ENCODE measurements around the gene RASAL1.

Gene RASAL1, protein sequence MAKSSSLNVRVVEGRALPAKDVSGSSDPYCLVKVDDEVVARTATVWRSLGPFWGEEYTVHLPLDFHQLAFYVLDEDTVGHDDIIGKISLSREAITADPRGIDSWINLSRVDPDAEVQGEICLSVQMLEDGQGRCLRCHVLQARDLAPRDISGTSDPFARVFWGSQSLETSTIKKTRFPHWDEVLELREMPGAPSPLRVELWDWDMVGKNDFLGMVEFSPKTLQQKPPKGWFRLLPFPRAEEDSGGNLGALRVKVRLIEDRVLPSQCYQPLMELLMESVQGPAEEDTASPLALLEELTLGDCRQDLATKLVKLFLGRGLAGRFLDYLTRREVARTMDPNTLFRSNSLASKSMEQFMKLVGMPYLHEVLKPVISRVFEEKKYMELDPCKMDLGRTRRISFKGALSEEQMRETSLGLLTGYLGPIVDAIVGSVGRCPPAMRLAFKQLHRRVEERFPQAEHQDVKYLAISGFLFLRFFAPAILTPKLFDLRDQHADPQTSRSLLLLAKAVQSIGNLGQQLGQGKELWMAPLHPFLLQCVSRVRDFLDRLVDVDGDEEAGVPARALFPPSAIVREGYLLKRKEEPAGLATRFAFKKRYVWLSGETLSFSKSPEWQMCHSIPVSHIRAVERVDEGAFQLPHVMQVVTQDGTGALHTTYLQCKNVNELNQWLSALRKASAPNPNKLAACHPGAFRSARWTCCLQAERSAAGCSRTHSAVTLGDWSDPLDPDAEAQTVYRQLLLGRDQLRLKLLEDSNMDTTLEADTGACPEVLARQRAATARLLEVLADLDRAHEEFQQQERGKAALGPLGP

GRCh38 chr12:113135178-113136127, at the start of gene RASAL1:
TSS of gene RASAL1 (minus strand) at chr12:113135761. CDS start at chr12:113135462, 299 bp downstream.
- DNase-seq (ENCODE audit: low read depth): peak; percentile 61

- DNase-seq (ENCODE audit: low read depth): peak; percentile 76
Measured at GRCh38 chr12:113184900-113185179, 49.3 kb upstream of the RASAL1 start.

- DNase-seq (ENCODE audit: low read depth): no peak
Measured at GRCh38 chr12:113184098-113184899, 48.7 kb upstream of the RASAL1 start.

DNA sequence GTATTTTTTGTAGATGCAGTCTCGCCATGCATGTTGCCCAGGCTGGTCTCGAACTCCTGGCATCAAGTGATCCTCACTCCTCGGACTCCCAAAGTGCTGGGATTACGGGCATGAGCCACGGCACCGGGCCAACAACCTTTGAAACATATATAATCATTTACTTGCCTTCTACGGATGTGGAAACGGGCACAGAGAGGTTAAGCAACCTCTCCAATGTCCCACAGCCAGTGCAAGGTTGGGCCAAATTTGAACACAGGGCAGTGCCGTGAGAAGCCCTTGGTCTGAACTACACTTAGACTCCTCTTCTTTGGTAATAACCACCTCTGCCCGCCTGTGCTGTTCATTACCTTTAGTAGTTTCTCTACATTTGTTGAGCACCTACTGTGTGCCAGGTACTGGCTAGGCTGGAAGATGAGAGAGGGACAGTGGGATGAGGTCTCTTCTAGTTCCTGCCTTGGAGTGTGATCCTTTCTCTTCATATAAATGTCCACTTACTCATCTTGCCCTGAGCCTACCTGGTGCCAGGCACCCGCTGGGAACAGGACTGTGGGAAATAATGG, 47.5 kb upstream of the RASAL1 start:
- no peak for DNase-seq (ENCODE audit: low read depth)

DNA sequence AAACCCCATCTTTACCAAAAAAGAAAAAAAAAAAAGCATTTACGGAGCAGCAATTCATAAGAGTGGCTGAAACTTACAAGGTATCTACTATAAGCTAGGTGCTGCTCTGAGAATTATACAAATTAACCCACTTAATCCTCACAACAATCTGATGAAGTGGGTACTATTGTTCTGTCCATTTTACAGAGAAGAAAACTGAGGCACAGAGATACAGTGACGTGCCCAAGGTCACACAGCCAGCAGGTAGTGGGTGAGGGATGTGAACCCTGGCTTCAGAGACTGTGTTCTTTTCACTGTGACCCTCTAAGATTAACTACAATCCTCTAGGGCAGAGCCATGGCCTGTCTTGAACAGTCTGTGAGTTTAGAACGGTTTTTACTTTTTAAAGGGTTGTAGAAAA, 46.4 kb upstream of the RASAL1 start:
- no peak for DNase-seq (ENCODE audit: low read depth)

GRCh38 chr12:113180333-113180732, 44.8 kb upstream of the RASAL1 start:
- DNase-seq (ENCODE audit: low read depth): no peak

DNA sequence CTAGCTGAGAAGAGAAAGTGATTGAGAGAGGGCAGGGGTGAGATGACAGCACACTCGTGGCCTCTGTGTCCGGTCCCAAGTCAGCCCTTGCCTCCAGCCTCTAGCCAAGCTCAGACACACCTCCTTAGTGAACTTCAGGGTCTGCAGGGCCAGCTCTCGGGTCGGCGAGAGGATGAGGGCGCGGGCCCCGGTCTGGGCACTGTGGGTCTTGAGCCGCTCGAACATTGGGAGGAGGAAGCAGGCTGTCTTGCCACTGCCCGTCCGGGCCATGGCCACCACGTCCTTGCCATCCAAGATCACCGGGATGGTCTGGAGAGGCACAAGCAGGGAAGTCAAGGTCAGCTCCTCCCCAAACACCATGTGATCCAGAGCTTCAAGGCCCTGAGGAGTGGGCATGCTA, 43.5 kb upstream of the RASAL1 start:
- DNase-seq (ENCODE audit: low read depth): no peak

GRCh38 chr12:113174461-113175384, 39.2 kb upstream of the RASAL1 start:
- DNase-seq (ENCODE audit: low read depth): peak; percentile 40

GRCh38 chr12:113173081-113173698, 37.6 kb upstream of the RASAL1 start:
- DNase-seq (ENCODE audit: low read depth): no peak

DNA sequence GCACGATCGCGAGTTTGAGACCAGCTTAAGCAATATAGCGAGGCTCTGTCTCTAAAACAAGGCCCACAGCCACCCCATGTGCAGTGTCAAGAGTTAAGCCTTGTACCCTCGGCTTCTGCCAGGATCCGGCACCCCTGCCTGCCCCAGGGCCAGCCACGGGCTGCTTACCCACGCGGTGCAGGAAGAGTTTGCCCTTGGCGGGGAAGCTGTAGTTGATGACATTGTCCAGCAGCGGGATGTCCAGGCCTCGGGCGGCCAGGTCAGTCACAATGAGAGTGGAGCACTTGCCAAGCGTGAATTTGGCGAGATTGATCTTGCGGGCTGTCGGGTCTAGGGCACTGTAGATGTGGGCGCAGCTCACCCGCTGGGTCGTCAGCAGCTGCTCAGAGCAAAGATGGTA, 36.6 kb upstream of the RASAL1 start:
- no peak for DNase-seq (ENCODE audit: low read depth)

- no peak for DNase-seq (ENCODE audit: low read depth)
Measured at GRCh38 chr12:113171543-113171942, 36.0 kb upstream of the RASAL1 start.

- no peak for DNase-seq (ENCODE audit: low read depth)
Measured at GRCh38 chr12:113170926-113171325, 35.4 kb upstream of the RASAL1 start.

DNA sequence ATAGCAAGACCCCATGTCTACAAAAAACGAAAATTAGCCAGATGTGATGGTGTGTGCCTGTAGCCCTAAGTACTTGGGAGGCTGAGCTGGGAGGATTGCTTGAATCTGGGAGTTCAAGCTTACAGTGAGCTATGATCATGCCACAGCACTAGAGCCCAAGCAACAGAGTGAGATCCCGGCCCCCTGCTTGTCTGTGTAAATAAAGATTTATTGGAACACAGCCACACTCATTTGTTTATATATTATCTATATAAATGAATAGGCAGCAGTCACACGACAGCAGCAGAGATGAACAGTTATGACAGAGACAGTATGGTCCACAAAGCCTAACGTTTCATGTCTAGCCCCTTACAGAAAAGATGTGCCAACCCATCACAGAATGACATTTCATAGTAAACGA, 34.9 kb upstream of the RASAL1 start:
- DNase-seq (ENCODE audit: low read depth): no peak

DNA sequence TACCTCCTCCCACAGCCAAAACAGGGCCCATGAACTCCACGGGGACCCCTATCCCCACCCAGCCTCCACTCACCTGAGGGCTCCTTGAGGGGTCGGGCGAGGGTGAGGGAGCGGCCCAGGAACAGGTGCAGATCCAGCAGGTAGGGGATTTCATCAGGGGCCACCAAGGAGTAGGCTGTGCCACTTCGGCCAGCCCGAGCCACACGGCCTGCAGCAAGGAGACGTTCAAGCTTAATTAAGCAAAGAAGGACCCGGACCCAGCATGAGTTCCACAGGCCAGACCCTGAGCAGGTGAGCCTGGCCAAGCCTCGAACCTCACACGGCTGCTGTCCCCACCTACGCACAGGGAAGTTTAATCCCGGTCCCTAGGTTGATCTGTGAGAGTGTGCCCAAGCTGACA, 34.1 kb upstream of the RASAL1 start:
- no peak for DNase-seq (ENCODE audit: low read depth)

DNA sequence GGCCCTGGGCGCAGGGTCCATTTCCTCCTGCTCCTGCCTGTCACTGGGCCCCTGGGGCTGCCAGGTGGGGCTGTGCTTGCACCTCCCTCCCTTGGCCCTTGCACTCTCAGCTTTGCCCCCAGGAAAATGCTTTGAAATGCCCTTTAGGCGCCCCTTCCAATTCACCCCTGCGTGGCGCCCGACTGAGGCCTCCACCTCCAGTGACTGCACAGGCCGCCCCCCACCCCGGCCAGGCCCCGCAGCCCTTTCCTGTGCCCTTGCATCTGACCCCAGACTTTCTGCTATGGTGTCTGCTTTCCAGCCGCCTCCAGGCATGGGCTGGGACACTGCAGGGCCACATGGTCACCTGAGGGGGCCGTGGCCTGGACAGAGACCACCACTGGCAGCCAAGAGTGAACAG, 32.3 kb upstream of the RASAL1 start:
- DNase-seq (ENCODE audit: low read depth): no peak

GRCh38 chr12:113165521-113166450, 30.2 kb upstream of the RASAL1 start:
- no peak for DNase-seq (ENCODE audit: low read depth)

DNA sequence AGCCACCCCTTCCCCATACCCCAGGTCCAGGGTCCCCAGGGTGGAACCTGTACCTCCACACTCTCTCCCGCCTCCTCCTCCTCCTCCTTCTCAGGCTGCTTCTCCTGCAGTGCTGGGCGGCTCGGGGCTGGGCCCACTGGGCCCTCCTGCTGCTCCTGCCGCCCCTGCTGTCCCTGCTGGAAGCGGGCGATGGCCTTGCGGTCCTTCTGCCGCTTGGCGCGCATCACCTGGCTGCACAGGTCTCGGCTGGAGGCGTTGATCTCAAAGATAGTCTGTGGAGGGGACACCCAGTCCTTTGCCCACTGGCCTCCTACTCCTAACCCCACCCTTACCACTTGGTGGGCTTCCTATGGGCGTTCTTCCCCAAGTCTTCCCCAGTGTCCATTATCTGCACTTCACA, 28.5 kb upstream of the RASAL1 start:
- DNase-seq (ENCODE audit: low read depth): no peak

GRCh38 chr12:113163030-113163360, 27.4 kb upstream of the RASAL1 start:
- DNase-seq (ENCODE audit: low read depth): no peak

Measured in T-helper 22 cell (primary cell).